Jurkat, Clone E6-1 (cell line): Measurements from ENCODE around the gene ACOX3.
"Not testable (repeated sequence)": the region's sequence is repeated elsewhere in the genome, so short reads cannot be mapped to it uniquely, and the experiment has no call there.

Experiments used
- DNase-seq: peaks from one replicate; pipeline ENCODE4 v3.0.0-alpha.2; 2011; ENCODE audit warnings: low read depth, low spot score
- H3K4me3 ChIP-seq: 2 replicates; pipeline ENCODE4 v1.5.1; 2011; ENCODE audit warnings: mild to moderate bottlenecking, low read length, control low read depth, moderate library complexity

The ACOX3 gene

GRCh38 chr4:8394806-8395205 is 45.7 kb downstream of the ACOX3 start:
- no peak overlapping the region for H3K4me3 ChIP-seq
- DNase-seq: no peak

GRCh38 chr4:8394061-8394519 is 46.4 kb downstream of the ACOX3 start:
- DNase-seq: no peak
- no peak overlapping the region for H3K4me3 ChIP-seq

GRCh38 chr4:8393593-8394038 is 46.9 kb downstream of the ACOX3 start:
- DNase-seq: no peak
- H3K4me3 ChIP-seq: no peak overlapping the region

- DNase-seq: no peak
- no peak overlapping the region for H3K4me3 ChIP-seq
These were observed 47.8 kb downstream of the ACOX3 start for GRCh38 chr4:8392591-8393190.

- no peak for DNase-seq
- no peak overlapping the region for H3K4me3 ChIP-seq
These were observed 48.6 kb downstream of the ACOX3 start for GRCh38 chr4:8391972-8392371.

GRCh38 chr4:8391071-8391470 is 49.5 kb downstream of the ACOX3 start:
- no peak overlapping the region for H3K4me3 ChIP-seq
- no peak for DNase-seq

GRCh38 chr4:8390577-8390976 is 49.9 kb downstream of the ACOX3 start:
- H3K4me3 ChIP-seq: no peak overlapping the region
- no peak for DNase-seq

- no peak overlapping the region for H3K4me3 ChIP-seq
- no peak for DNase-seq
These were observed 52.0 kb downstream of the ACOX3 start for GRCh38 chr4:8388528-8388870.

- H3K4me3 ChIP-seq: no peak overlapping the region
- DNase-seq: no peak
These were observed 52.7 kb downstream of the ACOX3 start for GRCh38 chr4:8387615-8388527.

- DNase-seq: no peak
- no peak overlapping the region for H3K4me3 ChIP-seq
These were observed 53.3 kb downstream of the ACOX3 start for GRCh38 chr4:8387194-8387593.

- no peak overlapping the region for H3K4me3 ChIP-seq
- DNase-seq: no peak
These were observed 53.8 kb downstream of the ACOX3 start for GRCh38 chr4:8386731-8387130.

- not testable (repeated sequence) for DNase-seq, H3K4me3 ChIP-seq
These were observed 54.4 kb downstream of the ACOX3 start for GRCh38 chr4:8386131-8386530.

GRCh38 chr4:8385611-8386010 is 54.9 kb downstream of the ACOX3 start:
- no peak for DNase-seq
- H3K4me3 ChIP-seq: no peak overlapping the region

- no peak for DNase-seq
- H3K4me3 ChIP-seq: no peak overlapping the region
These were observed 55.4 kb downstream of the ACOX3 start for GRCh38 chr4:8385106-8385505.

GRCh38 chr4:8384397-8385060 is 56.0 kb downstream of the ACOX3 start:
- H3K4me3 ChIP-seq: no peak overlapping the region
- DNase-seq: no peak

- no peak for DNase-seq
- no peak overlapping the region for H3K4me3 ChIP-seq
These were observed 56.9 kb downstream of the ACOX3 start for GRCh38 chr4:8383451-8384160.

- no peak overlapping the region for H3K4me3 ChIP-seq
- DNase-seq: no peak
These were observed 57.5 kb downstream of the ACOX3 start for GRCh38 chr4:8383016-8383415.

- H3K4me3 ChIP-seq: no peak overlapping the region
- no peak for DNase-seq
These were observed 58.5 kb downstream of the ACOX3 start for GRCh38 chr4:8381814-8382581.
